Neural cell (in vitro differentiated cells): ENCODE measurements around the gene SRSF10. TPM values are rescaled to one million over a fixed set of nuclear protein-coding genes. Genes with fewer than 3 reads are reported as not detected.

Experiments
- H2AFZ ChIP-seq: fragments of 200-600, 300-800 bp; sonication (generic), shearing (Covaris generic); 2 replicates; pipeline ENCODE4 v1.6.0; 2014; ENCODE audit warnings: low read depth, mild to moderate bottlenecking, antibody characterized with exemption, low read length, moderate library complexity
- H3F3A ChIP-seq: fragments of 200-600 bp; shearing (Covaris generic); 2 replicates; pipeline ENCODE4 v1.6.1; 2016; ENCODE audit warnings: mild to moderate bottlenecking, moderate library complexity, mixed read lengths, antibody characterized with exemption, low read length; ENCODE audit not compliant: insufficient read depth, poor library complexity, severe bottlenecking
- H3K27ac ChIP-seq: fragments of 200-600, 300-800 bp; sonication (generic), shearing (Covaris generic); 2 replicates; pipeline ENCODE4 v1.5.1; 2014; ENCODE audit warnings: mild to moderate bottlenecking, low read length, moderate library complexity
- H3K27me3 ChIP-seq: fragments of 300-800, 200-600 bp; sonication (generic), shearing (Covaris generic); 2 replicates; pipeline ENCODE4 v1.6.0; 2014; ENCODE audit warnings: mild to moderate bottlenecking, low read depth, low read length, moderate library complexity; ENCODE audit not compliant: insufficient read depth
- H3K36me3 ChIP-seq: fragments of 300-800, 200-600 bp; sonication (generic), shearing (Covaris generic); 2 replicates; pipeline ENCODE4 v1.5.1; 2014; ENCODE audit warnings: mild to moderate bottlenecking, antibody characterized with exemption, low read length, moderate library complexity; ENCODE audit not compliant: insufficient read depth
- H3K4me2 ChIP-seq: fragments of 300-800, 200-600 bp; sonication (generic), shearing (Covaris generic); 2 replicates; pipeline ENCODE4 v1.6.0; 2014; ENCODE audit warnings: mild to moderate bottlenecking, low read length
- H3K4me3 ChIP-seq: fragments of 300-800, 200-600 bp; sonication (generic), shearing (Covaris generic); 2 replicates; pipeline ENCODE4 v1.5.1; 2014; ENCODE audit warnings: mild to moderate bottlenecking, low read length, moderate library complexity
- H3K79me2 ChIP-seq: fragments of 200-600 bp; shearing (Covaris generic); replicated peaks from 2 replicates; pipeline ENCODE4 v1.6.0; 2014; ENCODE audit warnings: mild to moderate bottlenecking, low read length, moderate library complexity; ENCODE audit not compliant: insufficient read depth
- H3K9ac ChIP-seq: fragments of 300-800, 200-600 bp; sonication (generic), shearing (Covaris generic); 2 replicates; pipeline ENCODE4 v1.6.1; 2016; ENCODE audit warnings: mild to moderate bottlenecking, low read length, mixed read lengths
- H3K9me2 ChIP-seq: fragments of 200-600 bp; shearing (Covaris generic); 2 replicates; pipeline ENCODE4 v1.6.1; 2016; ENCODE audit warnings: mild to moderate bottlenecking, low read length, mixed read lengths; ENCODE audit not compliant: insufficient read depth
- H3K9me3 ChIP-seq: fragments of 200-600, 300-800 bp; sonication (generic), shearing (Covaris generic); 2 replicates; pipeline ENCODE4 v1.6.1; 2016; ENCODE audit warnings: mild to moderate bottlenecking, mixed run types, low read length, moderate library complexity, mixed read lengths
- H4K20me1 ChIP-seq: fragments of 200-600 bp; shearing (Covaris generic); 2 replicates; pipeline ENCODE4 v1.6.1; 2016; ENCODE audit warnings: mild to moderate bottlenecking, mixed run types; ENCODE audit not compliant: insufficient read depth
- EP300 ChIP-seq: fragments of 450-650 bp; conservative IDR thresholded peaks from 2 replicates; pipeline ENCODE4 v1.6.1; 2014; ENCODE audit warnings: antibody characterized with exemption, mild to moderate bottlenecking, moderate library complexity; ENCODE audit not compliant: poor library complexity, severe bottlenecking
- EZH2 ChIP-seq: fragments of 200-600, 300-800 bp; shearing (Covaris generic), sonication (generic); IDR thresholded peaks from 2 replicates; pipeline ENCODE4 v1.6.1; 2014; ENCODE audit warnings: antibody characterized with exemption, low read length, borderline replicate concordance, mild to moderate bottlenecking; ENCODE audit not compliant: insufficient read depth, poor library complexity, severe bottlenecking
- MXI1 ChIP-seq: fragments of 450-650 bp; conservative IDR thresholded peaks from 2 replicates; pipeline ENCODE4 v1.6.1; 2014; ENCODE audit warnings: antibody characterized with exemption, mild to moderate bottlenecking; ENCODE audit not compliant: poor library complexity, severe bottlenecking
- POLR2AphosphoS5 ChIP-seq: IDR thresholded peaks from 2 replicates; pipeline ENCODE4 v1.6.1; 2012
- RAD21 ChIP-seq: fragments of 450-650 bp; conservative IDR thresholded peaks from 2 replicates; pipeline ENCODE4 v1.6.1; 2014; ENCODE audit warnings: antibody characterized with exemption, mild to moderate bottlenecking, moderate library complexity
- REST ChIP-seq: IDR thresholded peaks from 2 replicates; pipeline ENCODE4 v1.6.1; 2012; ENCODE audit warnings: borderline replicate concordance
- SMC3 ChIP-seq: fragments of 450-650 bp; conservative IDR thresholded peaks from 2 replicates; pipeline ENCODE4 v1.6.1; 2014; ENCODE audit warnings: antibody characterized with exemption, mild to moderate bottlenecking, moderate library complexity; ENCODE audit not compliant: poor library complexity
- TAF1 ChIP-seq: IDR thresholded peaks from 2 replicates; pipeline ENCODE4 v1.6.1; 2012; ENCODE audit warnings: low read depth
- polyA plus RNA-seq: library from polyadenylated mRNA; depleted of rRNA; stranded (reverse); fragments of >200 nt; gene quantifications from 2 replicates; pipeline ENCODE4 v1.2.3, GENCODE V29; 2014
- TF ChIP-seq, protein P1 (sequence below): fragments of 450-650 bp; IDR thresholded peaks from 2 replicates; pipeline ENCODE4 v1.5.1; 2014; ENCODE audit warnings: antibody characterized with exemption, mild to moderate bottlenecking, moderate library complexity; ENCODE audit not compliant: poor library complexity, severe bottlenecking

Gene SRSF10
- polyA plus RNA-seq, 1 donor from 2014 or later = 201 TPM

DNA sequence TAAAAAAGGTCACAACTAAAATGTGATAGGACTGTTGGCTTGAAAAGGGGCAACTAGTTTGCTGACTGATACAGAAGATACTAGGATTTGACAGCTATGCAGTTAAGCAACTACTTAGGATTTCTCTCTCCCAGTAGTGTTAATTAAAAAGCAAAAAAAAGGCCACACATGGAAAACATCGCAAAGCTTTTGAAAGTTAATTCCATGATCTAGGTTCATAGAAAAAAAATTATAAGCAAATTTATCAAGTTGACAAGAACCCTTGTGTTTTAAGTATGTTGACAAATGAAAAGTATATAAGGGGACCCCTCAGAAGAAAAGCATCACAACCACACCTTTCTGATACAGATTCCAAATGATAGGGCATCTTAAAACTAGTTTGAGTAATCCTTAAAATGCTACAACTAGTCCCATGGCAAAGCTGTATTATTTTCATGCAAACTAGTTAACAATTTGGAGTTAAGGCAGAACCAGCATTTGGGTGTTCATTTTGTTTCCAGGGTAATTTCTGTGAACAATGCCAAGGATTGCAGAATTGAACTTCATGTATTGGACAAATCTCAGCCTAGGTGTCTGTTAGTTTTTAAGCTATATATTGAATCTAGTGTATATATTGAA lies 16.4 kb downstream of the SRSF10 start:
- peaks cover 20% of the 10 kb centered on the region for H3K36me3 ChIP-seq
- H3K9ac ChIP-seq = no peak overlapping the region
- no peaks in the 10 kb centered on the region for H3K27me3 ChIP-seq
- H4K20me1 ChIP-seq = no peaks in the 10 kb centered on the region
- H3K4me2 ChIP-seq = no peak overlapping the region
- no peaks in the 10 kb centered on the region for H3K9me2 ChIP-seq
- H3F3A ChIP-seq = no peaks in the 10 kb centered on the region
- no peak overlapping the region for H2AFZ ChIP-seq
- no peak overlapping the region for H3K4me3 ChIP-seq
- no peaks in the 10 kb centered on the region for H3K9me3 ChIP-seq
- peaks cover 30% of the 10 kb centered on the region for H3K79me2 ChIP-seq
- H3K27ac ChIP-seq = no peak overlapping the region
- TF ChIP-seq RAD21 (no peak), REST (no peak), POLR2AphosphoS5 (no peak), EZH2 (no peak), TAF1 (no peak), EP300 (no peak)
- TF ChIP-seq, protein P1, sequence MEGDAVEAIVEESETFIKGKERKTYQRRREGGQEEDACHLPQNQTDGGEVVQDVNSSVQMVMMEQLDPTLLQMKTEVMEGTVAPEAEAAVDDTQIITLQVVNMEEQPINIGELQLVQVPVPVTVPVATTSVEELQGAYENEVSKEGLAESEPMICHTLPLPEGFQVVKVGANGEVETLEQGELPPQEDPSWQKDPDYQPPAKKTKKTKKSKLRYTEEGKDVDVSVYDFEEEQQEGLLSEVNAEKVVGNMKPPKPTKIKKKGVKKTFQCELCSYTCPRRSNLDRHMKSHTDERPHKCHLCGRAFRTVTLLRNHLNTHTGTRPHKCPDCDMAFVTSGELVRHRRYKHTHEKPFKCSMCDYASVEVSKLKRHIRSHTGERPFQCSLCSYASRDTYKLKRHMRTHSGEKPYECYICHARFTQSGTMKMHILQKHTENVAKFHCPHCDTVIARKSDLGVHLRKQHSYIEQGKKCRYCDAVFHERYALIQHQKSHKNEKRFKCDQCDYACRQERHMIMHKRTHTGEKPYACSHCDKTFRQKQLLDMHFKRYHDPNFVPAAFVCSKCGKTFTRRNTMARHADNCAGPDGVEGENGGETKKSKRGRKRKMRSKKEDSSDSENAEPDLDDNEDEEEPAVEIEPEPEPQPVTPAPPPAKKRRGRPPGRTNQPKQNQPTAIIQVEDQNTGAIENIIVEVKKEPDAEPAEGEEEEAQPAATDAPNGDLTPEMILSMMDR = no peak

- Histone ChIP-seq H3K27ac (peak overlapping the region; percentile 99), H3K79me2 (peaks cover 26% of the 10 kb centered on the region), H4K20me1 (no peaks in the 10 kb centered on the region), H3K9ac (peak overlapping the region; percentile 96), H3F3A (no peaks in the 10 kb centered on the region), H3K4me3 (peak overlapping the region; percentile 94), H2AFZ (peak overlapping the region; percentile 80), H3K36me3 (peaks cover 18% of the 10 kb centered on the region), H3K4me2 (peak overlapping the region; percentile 77), H3K9me2 (no peaks in the 10 kb centered on the region), H3K9me3 (no peaks in the 10 kb centered on the region), H3K27me3 (no peaks in the 10 kb centered on the region)
- TF ChIP-seq TAF1 (no peak), MXI1 (no peak), REST (no peak), SMC3 (no peak), RAD21 (no peak), EZH2 (no peak), POLR2AphosphoS5 (no peak), EP300 (no peak)
- TF ChIP-seq, protein P1 = no peak
These were observed 19.7 kb downstream of the SRSF10 start for GRCh38 chr1:23960291-23961020.
